ENCODE data around the gene RHOXF2.
"Not testable (repeated sequence)": the region's sequence is repeated elsewhere in the genome, so short reads cannot be mapped to it uniquely, and the experiment has no call there.

The RHOXF2 gene

DNA sequence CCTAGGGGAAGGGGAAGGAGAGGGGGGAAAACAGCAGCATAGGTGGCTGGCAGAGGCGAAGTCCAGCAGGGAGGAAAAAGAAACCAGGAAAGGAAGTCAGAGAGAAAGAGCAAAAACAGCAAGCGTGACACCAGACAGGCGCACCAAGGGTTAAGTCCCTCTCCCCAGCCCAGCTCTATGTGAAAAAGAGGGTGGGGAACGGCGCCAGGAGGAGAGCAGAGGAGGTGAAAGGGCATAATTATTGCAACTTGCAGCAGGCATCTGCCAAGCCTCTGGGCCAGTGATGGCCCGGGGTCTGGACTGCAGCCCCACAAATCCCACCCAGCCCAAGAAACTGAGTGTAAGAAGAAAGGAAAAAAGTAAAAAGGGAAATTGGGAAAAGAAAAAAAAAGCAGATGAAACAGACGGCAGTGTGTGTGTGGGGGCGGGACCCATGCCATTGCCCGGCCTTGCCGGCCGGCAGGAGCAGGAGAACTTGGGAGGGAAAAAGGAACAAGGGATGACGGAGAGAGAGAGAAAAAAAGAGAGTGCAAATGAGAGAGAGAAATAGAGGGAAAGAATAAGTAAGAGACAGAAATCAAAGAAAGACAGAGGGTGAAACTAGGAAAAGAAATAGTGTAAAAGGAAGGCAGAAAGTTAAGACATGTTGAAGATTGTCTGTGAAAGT, 14.1 kb upstream of the RHOXF2 start:
- Histone ChIP-seq H3K4me3 (ENCODE audit: low read length) (no peak overlapping the region), H3K4me1 (ENCODE audit: control insufficient read depth, low read length) (no peaks in the 10 kb centered on the region), H3K9me2 (replicated peaks; ENCODE audit: control insufficient read depth, low read length) (no peaks in the 10 kb centered on the region), H3K36me3 (ENCODE audit: control insufficient read depth, low read length) (no peaks in the 10 kb centered on the region), H3K4me2 (ENCODE audit: low read length) (no peak overlapping the region), H3K27ac (ENCODE audit: low read depth, low read length) (no peak overlapping the region), H3F3A (ENCODE audit: control insufficient read depth, insufficient read depth) (no peaks in the 10 kb centered on the region), H3K79me2 (ENCODE audit: control insufficient read depth, low read length) (no peaks in the 10 kb centered on the region), H3K9me3 (ENCODE audit: control insufficient read depth, insufficient read depth, low read length) (no peaks in the 10 kb centered on the region; the same call in 1 of the 2 replicates), H4K20me1 (ENCODE audit: control insufficient read depth, insufficient read depth, low read depth, low read length) (no peaks in the 10 kb centered on the region), H3K27me3 (ENCODE audit: control insufficient read depth, low read length) (no peaks in the 10 kb centered on the region)
- TF ChIP-seq EZH2phosphoT487 (IDR thresholded peaks at IDR 0.05; ENCODE audit: borderline replicate concordance, low read length): no peak
- TF ChIP-seq, protein P1, sequence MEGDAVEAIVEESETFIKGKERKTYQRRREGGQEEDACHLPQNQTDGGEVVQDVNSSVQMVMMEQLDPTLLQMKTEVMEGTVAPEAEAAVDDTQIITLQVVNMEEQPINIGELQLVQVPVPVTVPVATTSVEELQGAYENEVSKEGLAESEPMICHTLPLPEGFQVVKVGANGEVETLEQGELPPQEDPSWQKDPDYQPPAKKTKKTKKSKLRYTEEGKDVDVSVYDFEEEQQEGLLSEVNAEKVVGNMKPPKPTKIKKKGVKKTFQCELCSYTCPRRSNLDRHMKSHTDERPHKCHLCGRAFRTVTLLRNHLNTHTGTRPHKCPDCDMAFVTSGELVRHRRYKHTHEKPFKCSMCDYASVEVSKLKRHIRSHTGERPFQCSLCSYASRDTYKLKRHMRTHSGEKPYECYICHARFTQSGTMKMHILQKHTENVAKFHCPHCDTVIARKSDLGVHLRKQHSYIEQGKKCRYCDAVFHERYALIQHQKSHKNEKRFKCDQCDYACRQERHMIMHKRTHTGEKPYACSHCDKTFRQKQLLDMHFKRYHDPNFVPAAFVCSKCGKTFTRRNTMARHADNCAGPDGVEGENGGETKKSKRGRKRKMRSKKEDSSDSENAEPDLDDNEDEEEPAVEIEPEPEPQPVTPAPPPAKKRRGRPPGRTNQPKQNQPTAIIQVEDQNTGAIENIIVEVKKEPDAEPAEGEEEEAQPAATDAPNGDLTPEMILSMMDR (IDR thresholded peaks at IDR 0.05; ENCODE audit: low read depth, low read length, poor library complexity, severe bottlenecking): no peak

DNA sequence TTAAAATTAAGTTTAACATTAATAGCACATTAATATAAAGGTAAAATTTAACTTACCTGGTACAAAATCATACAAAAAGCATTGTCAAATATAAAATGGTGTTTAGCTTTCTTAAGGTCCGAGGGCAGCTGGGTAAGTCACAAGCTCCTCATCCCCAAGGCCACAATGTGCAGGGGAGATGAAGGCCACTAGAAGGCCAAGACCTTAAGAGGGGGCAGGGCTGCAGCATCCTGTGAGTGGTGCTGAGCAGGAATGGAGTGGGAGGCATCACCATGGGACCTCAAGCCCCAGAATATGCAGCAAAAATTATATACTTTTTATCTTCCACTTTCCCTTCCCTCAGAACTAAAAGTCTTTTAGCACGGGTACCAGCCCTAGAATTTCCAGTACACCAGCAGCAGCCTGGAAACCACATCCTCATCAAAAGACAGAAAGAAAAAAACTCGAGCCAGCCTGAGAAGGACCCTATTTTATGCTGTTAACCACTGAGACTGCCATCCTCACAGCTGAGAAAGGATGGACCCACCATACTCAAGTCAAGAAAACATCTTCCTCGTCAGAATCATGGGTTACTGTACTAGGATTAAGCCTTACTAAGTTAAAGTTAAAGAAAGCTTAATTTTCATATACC, 13.0 kb upstream of the RHOXF2 start:
- no peak overlapping the region for H3K4me2 ChIP-seq (ENCODE audit: low read length)
- H3K9me3 ChIP-seq (ENCODE audit: control insufficient read depth, insufficient read depth, low read length): no peaks in the 10 kb centered on the region; the same call in 1 of the 2 replicates
- H3F3A ChIP-seq (ENCODE audit: control insufficient read depth, insufficient read depth): no peaks in the 10 kb centered on the region
- no peaks in the 10 kb centered on the region for H3K4me1 ChIP-seq (ENCODE audit: control insufficient read depth, low read length)
- H3K27me3 ChIP-seq (ENCODE audit: control insufficient read depth, low read length): no peaks in the 10 kb centered on the region
- H3K27ac ChIP-seq (ENCODE audit: low read depth, low read length): no peak overlapping the region
- no peaks in the 10 kb centered on the region for H3K36me3 ChIP-seq (ENCODE audit: control insufficient read depth, low read length)
- TF ChIP-seq, protein P1 (IDR thresholded peaks at IDR 0.05; ENCODE audit: low read depth, low read length, poor library complexity, severe bottlenecking): no peak
- TF ChIP-seq EZH2phosphoT487 (IDR thresholded peaks at IDR 0.05; ENCODE audit: borderline replicate concordance, low read length): no peak
- H3K9me2 ChIP-seq (replicated peaks; ENCODE audit: control insufficient read depth, low read length): no peaks in the 10 kb centered on the region
- H4K20me1 ChIP-seq (ENCODE audit: control insufficient read depth, insufficient read depth, low read depth, low read length): no peaks in the 10 kb centered on the region
- H3K4me3 ChIP-seq (ENCODE audit: low read length): no peak overlapping the region
- no peaks in the 10 kb centered on the region for H3K79me2 ChIP-seq (ENCODE audit: control insufficient read depth, low read length)

DNA sequence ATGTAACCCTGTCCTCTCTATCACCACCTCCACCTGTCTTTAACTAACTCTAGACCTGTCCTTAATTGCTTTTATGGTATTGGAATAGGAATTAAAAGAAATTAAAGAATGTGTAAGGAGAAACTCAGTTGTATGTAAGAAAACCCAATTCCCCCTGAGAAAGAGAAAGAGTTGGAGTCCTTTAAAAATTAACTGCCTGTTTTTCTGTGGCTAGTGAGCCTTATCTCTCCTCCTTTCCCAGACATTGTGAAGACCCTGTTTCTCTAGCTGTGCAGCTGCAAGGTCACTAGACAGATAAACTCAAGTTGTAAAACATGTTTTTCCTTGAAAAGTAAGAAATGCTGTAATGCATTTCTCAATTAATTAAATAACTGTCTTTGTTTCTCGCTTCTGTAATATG, 12.1 kb upstream of the RHOXF2 start:
- H3K9me3 ChIP-seq (ENCODE audit: control insufficient read depth, insufficient read depth, low read length); H3K36me3 ChIP-seq (ENCODE audit: control insufficient read depth, low read length); H3K9me2 ChIP-seq (replicated peaks; ENCODE audit: control insufficient read depth, low read length); H3K79me2 ChIP-seq (ENCODE audit: control insufficient read depth, low read length); H3K4me3 ChIP-seq (ENCODE audit: low read length); H3K4me2 ChIP-seq (ENCODE audit: low read length); H3K27ac ChIP-seq (ENCODE audit: low read depth, low read length); H4K20me1 ChIP-seq (ENCODE audit: control insufficient read depth, insufficient read depth, low read depth, low read length); H3K27me3 ChIP-seq (ENCODE audit: control insufficient read depth, low read length); H3K4me1 ChIP-seq (ENCODE audit: control insufficient read depth, low read length); H3F3A ChIP-seq (ENCODE audit: control insufficient read depth, insufficient read depth): not testable (repeated sequence)

DNA sequence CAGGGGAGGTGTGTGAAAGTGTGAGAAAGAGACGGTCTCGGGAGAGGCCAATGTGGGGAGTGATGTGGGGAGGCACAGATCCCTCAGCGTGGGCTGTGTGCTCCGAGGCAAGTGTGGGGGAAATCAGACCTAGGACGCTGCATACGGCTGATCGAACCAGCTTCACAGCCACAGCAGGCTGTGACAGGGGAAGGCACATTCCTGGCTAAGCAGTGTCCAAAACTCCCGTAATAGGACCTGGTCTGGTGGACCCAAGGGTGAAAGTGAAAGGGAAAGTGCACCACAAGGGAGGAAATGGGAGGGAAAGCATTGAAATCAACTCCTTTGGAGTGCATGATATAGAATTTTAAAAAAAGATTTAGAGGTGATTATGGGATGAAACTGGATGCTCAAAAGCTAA, 10.9 kb upstream of the RHOXF2 start:
- H3K36me3 ChIP-seq (ENCODE audit: control insufficient read depth, low read length): no peaks in the 10 kb centered on the region
- no peaks in the 10 kb centered on the region for H4K20me1 ChIP-seq (ENCODE audit: control insufficient read depth, insufficient read depth, low read depth, low read length)
- H3K4me2 ChIP-seq (ENCODE audit: low read length): no peak overlapping the region
- no peaks in the 10 kb centered on the region for H3K27me3 ChIP-seq (ENCODE audit: control insufficient read depth, low read length)
- H3K4me1 ChIP-seq (ENCODE audit: control insufficient read depth, low read length): no peaks in the 10 kb centered on the region
- H3K9me2 ChIP-seq (replicated peaks; ENCODE audit: control insufficient read depth, low read length): no peaks in the 10 kb centered on the region
- no peaks in the 10 kb centered on the region for H3F3A ChIP-seq (ENCODE audit: control insufficient read depth, insufficient read depth)
- TF ChIP-seq EZH2phosphoT487 (IDR thresholded peaks at IDR 0.05; ENCODE audit: borderline replicate concordance, low read length): no peak
- TF ChIP-seq, protein P1 (IDR thresholded peaks at IDR 0.05; ENCODE audit: low read depth, low read length, poor library complexity, severe bottlenecking): no peak
- H3K9me3 ChIP-seq (ENCODE audit: control insufficient read depth, insufficient read depth, low read length): no peaks in the 10 kb centered on the region; the same call in 1 of the 2 replicates
- H3K27ac ChIP-seq (ENCODE audit: low read depth, low read length): no peak overlapping the region
- no peaks in the 10 kb centered on the region for H3K79me2 ChIP-seq (ENCODE audit: control insufficient read depth, low read length)
- no peak overlapping the region for H3K4me3 ChIP-seq (ENCODE audit: low read length)

DNA sequence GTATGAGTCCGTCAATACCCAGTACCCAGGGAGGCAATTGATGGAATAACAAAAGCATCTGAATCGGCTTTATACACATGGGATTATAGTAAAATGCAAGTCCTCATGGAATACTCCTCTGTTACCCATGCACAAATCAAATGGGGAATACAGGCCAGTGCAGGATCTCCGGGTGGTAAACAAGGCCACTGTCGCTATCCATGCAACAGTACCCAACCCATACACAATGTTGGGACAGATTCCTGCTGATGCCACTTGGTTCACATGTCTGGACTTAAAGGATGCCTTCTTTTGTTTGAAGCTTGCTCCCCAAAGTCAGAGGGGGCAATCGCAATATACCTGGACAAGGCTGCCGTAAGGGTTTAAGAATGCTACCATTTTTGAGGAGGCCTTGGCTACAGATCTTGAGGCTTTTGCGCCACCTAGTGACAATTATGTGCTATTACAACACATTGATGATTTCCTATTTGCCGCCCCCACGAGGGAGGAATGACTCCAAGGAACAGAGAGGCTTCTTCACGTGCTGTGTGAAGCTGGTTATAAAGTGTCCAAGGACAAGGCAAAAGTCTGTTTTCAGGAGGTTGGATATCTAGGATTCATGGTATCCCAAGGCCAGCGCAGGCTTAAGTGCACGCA, 8.2 kb upstream of the RHOXF2 start:
- not testable (repeated sequence) for H3K9me3 ChIP-seq (ENCODE audit: control insufficient read depth, insufficient read depth, low read length); H3K4me2 ChIP-seq (ENCODE audit: low read length); H3K36me3 ChIP-seq (ENCODE audit: control insufficient read depth, low read length); H3K4me1 ChIP-seq (ENCODE audit: control insufficient read depth, low read length); H3K79me2 ChIP-seq (ENCODE audit: control insufficient read depth, low read length); H3K4me3 ChIP-seq (ENCODE audit: low read length); H3K9me2 ChIP-seq (replicated peaks; ENCODE audit: control insufficient read depth, low read length); H3K27me3 ChIP-seq (ENCODE audit: control insufficient read depth, low read length); H3K27ac ChIP-seq (ENCODE audit: low read depth, low read length); H4K20me1 ChIP-seq (ENCODE audit: control insufficient read depth, insufficient read depth, low read depth, low read length); H3F3A ChIP-seq (ENCODE audit: control insufficient read depth, insufficient read depth)
